GM23248 (cell line): ENCODE data around the gene EIF2B5.

ENCODE experiments used
- EZH2 ChIP-seq: fragments of 200-600 bp; sonication (generic); IDR thresholded peaks from 2 replicates; pipeline ENCODE4 v1.6.1; 2018; ENCODE audit warnings: antibody characterized with exemption, mild to moderate bottlenecking; ENCODE audit not compliant: insufficient read depth, poor library complexity, severe bottlenecking
- EZH2phosphoT487 ChIP-seq: fragments of 200-600 bp; sonication (generic); IDR thresholded peaks from 2 replicates; pipeline ENCODE4 v1.6.1; 2018; ENCODE audit warnings: antibody characterized with exemption, moderate library complexity, mild to moderate bottlenecking, low read depth; ENCODE audit not compliant: insufficient read depth

DNA sequence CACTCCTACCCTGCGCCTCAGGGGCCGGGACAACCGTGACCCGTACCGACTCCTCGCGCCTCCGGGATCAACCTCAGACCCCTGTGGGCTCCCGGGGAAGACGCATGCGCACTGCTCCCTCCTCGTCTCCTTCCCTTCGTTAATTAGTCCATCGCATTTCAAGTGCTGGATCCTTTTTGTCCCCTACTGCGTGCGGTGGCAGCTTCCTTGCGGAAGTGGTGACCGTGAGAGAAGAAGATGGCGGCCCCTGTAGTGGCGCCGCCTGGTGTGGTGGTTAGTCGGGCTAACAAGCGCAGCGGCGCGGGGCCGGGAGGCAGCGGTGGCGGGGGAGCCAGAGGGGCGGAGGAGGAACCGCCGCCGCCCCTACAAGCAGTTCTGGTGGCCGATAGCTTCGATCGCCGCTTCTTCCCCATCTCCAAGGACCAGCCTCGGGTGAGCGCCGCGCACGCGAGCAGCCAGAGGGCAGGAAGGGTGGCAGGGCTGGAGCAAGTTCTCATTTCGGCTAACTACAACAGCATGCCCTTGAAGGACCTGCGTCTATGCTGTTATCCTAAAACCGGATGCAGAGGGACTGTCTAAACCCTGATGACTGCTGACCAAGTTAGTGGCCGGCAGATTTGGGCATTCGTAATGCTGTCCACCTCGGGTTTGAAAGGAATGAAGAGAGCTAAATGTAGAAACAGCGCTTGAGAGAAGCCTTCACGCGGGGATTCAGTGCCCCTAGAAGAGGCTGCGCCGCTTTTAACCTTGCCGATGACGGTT lies at the start of gene EIF2B5:
- no peak for TF ChIP-seq EZH2phosphoT487
- TF ChIP-seq EZH2: no peak
